T-helper 2 cell treated with Interferon-gamma antibody and Interleukin-4, amounts not matched to agents 5 μg/mL and 100 μg/mL, for 36 hours (primary cell): ENCODE data around the gene AMER2.

Source experiments
- DNase-seq: peaks from one replicate; pipeline ENCODE4 v3.0.0; 2021; ENCODE audit warnings: low spot score
- H3K27ac Mint-ChIP-seq: one replicate; pipeline ENCODE4 v1.8.0; 2021; ENCODE audit warnings: mild to moderate bottlenecking, mixed read lengths
- H3K27me3 Mint-ChIP-seq: one replicate; pipeline ENCODE4 v1.8.0; 2021; ENCODE audit warnings: low read depth, mixed read lengths
- H3K36me3 Mint-ChIP-seq: one replicate; pipeline ENCODE4 v1.8.0; 2021; ENCODE audit warnings: low read depth, mixed read lengths
- H3K4me1 Mint-ChIP-seq: one replicate; pipeline ENCODE4 v1.8.0; 2021; ENCODE audit warnings: low read depth, mixed read lengths
- H3K4me3 Mint-ChIP-seq: one replicate; pipeline ENCODE4 v1.8.0; 2022; ENCODE audit warnings: mild to moderate bottlenecking, moderate library complexity, mixed read lengths
- H3K9me3 Mint-ChIP-seq: one replicate; pipeline ENCODE4 v1.8.0; 2021; ENCODE audit warnings: mixed read lengths

The AMER2 gene

GRCh38 chr13:25192936-25193335 lies 20.8 kb upstream of the AMER2 start:
- Mint-ChIP-seq H3K4me1 (no peaks in the 10 kb centered on the region), H3K9me3 (no peaks in the 10 kb centered on the region), H3K27me3 (peaks cover 16% of the 10 kb centered on the region), H3K27ac (no peak overlapping the region), H3K36me3 (no peaks in the 10 kb centered on the region), H3K4me3 (no peak overlapping the region)
- DNase-seq, result no peak

- Mint-ChIP-seq H3K4me1 (no peaks in the 10 kb centered on the region), H3K27me3 (peaks cover 16% of the 10 kb centered on the region), H3K27ac (no peak overlapping the region), H3K4me3 (no peak overlapping the region), H3K36me3 (no peaks in the 10 kb centered on the region), H3K9me3 (no peaks in the 10 kb centered on the region)
- no peak for DNase-seq
Measured at GRCh38 chr13:25192489-25192888, 20.4 kb upstream of the AMER2 start.

DNA sequence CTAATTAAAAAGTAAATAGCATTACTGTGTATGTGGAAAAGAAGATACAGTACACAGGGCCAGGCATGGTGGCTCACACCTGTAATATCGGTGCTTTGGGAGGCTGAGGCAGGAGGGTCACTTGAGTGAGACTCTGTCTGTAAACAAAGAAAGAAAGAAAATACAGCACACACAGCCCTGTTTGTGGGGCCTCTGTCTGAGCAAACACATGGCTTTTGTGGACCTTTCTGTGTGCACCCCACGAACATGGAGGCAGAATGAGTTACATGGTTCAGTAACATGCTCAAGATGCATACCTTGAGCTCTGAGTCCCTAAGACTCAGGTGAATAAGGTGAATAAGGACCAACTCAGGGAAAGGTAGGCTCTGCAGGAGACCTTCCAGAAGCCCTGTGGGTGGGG lies 20.0 kb upstream of the AMER2 start:
- Mint-ChIP-seq H3K27me3 (peaks cover 16% of the 10 kb centered on the region), H3K9me3 (no peaks in the 10 kb centered on the region), H3K4me3 (no peak overlapping the region), H3K36me3 (no peaks in the 10 kb centered on the region), H3K4me1 (no peaks in the 10 kb centered on the region), H3K27ac (no peak overlapping the region)
- DNase-seq, result no peak

GRCh38 chr13:25190771-25191170 lies 18.7 kb upstream of the AMER2 start:
- Mint-ChIP-seq H3K27ac (no peak overlapping the region), H3K36me3 (no peaks in the 10 kb centered on the region), H3K4me1 (no peaks in the 10 kb centered on the region), H3K4me3 (no peak overlapping the region), H3K9me3 (no peaks in the 10 kb centered on the region), H3K27me3 (peaks cover 16% of the 10 kb centered on the region)
- no peak for DNase-seq

- Mint-ChIP-seq H3K27me3 (peaks cover 16% of the 10 kb centered on the region), H3K36me3 (no peaks in the 10 kb centered on the region), H3K27ac (no peak overlapping the region), H3K4me3 (no peak overlapping the region), H3K4me1 (no peaks in the 10 kb centered on the region), H3K9me3 (no peaks in the 10 kb centered on the region)
- DNase-seq, result no peak
Measured at GRCh38 chr13:25190256-25190655, 18.2 kb upstream of the AMER2 start.

- DNase-seq, result no peak
- Mint-ChIP-seq H3K27me3 (peaks cover 16% of the 10 kb centered on the region), H3K9me3 (no peaks in the 10 kb centered on the region), H3K4me1 (no peaks in the 10 kb centered on the region), H3K4me3 (no peak overlapping the region), H3K36me3 (no peaks in the 10 kb centered on the region), H3K27ac (no peak overlapping the region)
Measured at GRCh38 chr13:25187596-25187995, 15.5 kb upstream of the AMER2 start.

DNA sequence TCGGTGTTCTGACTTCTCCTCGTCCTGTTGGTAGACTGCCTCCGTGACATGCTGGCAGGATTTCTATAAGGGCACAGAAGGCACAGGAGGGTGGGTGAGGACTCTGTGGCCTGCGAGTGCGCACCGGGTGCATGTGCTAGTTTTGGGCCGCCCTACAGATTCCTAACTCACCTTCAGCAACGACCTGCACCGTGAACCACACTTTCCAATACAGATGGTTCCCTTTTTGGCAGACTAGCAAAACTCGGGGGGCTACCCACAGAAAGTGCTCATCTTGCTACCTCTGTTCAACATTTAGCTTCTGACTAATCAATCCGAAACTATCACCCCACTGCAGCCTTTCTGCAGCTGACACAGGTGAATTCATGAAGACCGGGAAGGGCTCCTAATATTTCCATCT lies 14.1 kb upstream of the AMER2 start:
- no peaks in the 10 kb centered on the region for H3K9me3 Mint-ChIP-seq
- peaks cover 17% of the 10 kb centered on the region for H3K27me3 Mint-ChIP-seq
- H3K4me3 Mint-ChIP-seq, result no peak overlapping the region

DNA sequence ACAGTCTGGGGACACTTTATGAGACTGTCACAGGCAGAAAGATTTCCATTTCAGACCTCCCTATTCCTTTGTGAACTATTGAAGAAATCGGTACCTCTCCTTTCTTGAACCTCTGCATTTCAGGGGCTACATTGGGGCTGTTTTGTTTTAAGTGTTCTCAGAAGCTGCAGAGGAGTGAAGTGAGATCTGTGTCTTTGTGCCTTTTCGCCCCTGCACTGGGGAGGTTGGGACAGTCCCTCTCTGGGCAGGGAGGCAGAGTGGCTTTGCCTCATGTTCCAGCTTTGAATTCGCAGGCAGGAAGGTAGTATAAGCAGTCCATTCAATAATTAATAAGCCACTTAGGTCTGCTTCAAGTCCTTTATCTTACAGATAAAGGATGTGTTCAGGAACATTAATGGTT lies 9.5 kb upstream of the AMER2 start:
- DNase-seq, result no peak
- Mint-ChIP-seq H3K27me3 (peaks cover 29% of the 10 kb centered on the region), H3K27ac (no peak overlapping the region), H3K36me3 (no peaks in the 10 kb centered on the region), H3K4me1 (no peaks in the 10 kb centered on the region), H3K4me3 (no peak overlapping the region), H3K9me3 (no peaks in the 10 kb centered on the region)

More for the DNA sequence above, 14.1 kb upstream of the AMER2 start:
- H3K27ac Mint-ChIP-seq, result no peak overlapping the region
- no peaks in the 10 kb centered on the region for H3K36me3 Mint-ChIP-seq
- DNase-seq, result no peak
- no peaks in the 10 kb centered on the region for H3K4me1 Mint-ChIP-seq

- Mint-ChIP-seq H3K4me1 (no peaks in the 10 kb centered on the region), H3K27me3 (peaks cover 29% of the 10 kb centered on the region), H3K4me3 (no peak overlapping the region), H3K27ac (no peak overlapping the region), H3K9me3 (no peaks in the 10 kb centered on the region), H3K36me3 (no peaks in the 10 kb centered on the region)
- no peak for DNase-seq
Measured at GRCh38 chr13:25180775-25181537, 8.9 kb upstream of the AMER2 start.

DNA sequence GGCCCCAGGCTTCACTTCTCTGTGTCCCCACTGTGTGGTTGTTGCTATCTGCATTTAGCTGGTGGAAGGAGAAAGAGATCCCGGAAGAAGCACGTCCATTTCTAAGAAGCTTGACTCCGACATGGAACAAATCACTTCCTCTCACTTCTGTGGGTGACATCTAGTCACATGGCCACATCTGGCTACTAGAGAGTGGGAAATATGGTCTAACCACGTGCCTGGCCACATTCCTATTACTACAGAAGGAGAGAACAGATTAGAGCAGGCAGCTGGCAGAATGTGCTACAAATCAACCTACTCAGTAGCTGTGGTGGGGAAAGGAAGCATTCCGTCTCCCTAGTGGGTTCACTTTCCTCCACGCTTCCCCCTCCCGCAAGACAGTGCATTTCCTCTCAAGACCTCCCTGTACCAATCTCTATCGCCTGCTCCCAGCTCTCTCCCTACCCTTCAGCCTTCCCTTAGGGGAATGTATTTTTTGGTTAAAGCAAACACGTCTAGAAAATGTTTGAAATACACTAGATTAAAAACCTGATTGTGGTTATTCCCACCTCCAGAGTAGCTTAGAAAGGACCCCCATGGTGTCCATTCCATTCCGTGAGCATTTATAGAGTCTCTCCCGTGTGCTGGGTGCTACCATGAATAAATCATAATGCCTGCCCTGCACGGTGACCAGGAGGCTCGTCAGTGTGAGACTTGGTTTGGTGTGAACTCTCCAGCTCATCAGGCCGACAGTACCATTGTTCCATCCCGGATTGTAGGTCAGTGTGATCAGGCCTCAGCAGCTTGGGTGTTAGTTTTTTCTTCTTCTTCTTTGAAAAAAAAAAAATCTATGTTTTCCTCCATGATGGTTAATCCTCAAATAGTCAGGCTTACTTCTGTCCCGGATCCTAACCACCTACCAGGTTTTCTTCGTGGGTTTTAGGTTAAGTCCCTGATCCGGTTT lies 8.0 kb upstream of the AMER2 start:
- Mint-ChIP-seq H3K4me3 (no peak overlapping the region), H3K27me3 (peaks cover 33% of the 10 kb centered on the region), H3K27ac (no peak overlapping the region), H3K4me1 (no peaks in the 10 kb centered on the region), H3K9me3 (no peaks in the 10 kb centered on the region), H3K36me3 (no peaks in the 10 kb centered on the region)
- no peak for DNase-seq

GRCh38 chr13:25179011-25179410 lies 6.9 kb upstream of the AMER2 start:
- Mint-ChIP-seq H3K4me1 (no peaks in the 10 kb centered on the region), H3K9me3 (no peaks in the 10 kb centered on the region), H3K4me3 (no peak overlapping the region), H3K36me3 (no peaks in the 10 kb centered on the region), H3K27ac (no peak overlapping the region), H3K27me3 (peaks cover 36% of the 10 kb centered on the region)
- DNase-seq, result no peak

DNA sequence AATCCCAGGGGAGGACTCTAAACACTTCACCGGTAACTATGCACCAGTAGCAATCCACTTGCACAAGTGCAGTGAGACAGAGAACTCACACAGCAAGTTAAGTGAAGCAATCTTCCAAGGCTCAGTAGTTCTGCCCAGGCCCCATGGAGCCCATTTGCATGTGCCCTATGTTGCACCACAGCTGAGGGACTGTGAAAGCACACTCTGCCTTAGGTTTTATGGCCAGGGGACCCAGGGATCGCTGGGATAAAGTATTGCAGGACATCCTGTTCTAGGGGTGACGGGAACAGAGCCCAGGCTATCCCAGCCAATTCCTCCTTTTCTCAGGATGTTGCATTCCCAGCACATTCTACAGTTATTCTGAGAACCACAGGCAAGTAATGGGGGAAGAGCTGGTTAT lies 6.0 kb upstream of the AMER2 start:
- Mint-ChIP-seq H3K4me1 (no peaks in the 10 kb centered on the region), H3K36me3 (no peaks in the 10 kb centered on the region), H3K27ac (no peak overlapping the region), H3K27me3 (peaks cover 43% of the 10 kb centered on the region), H3K4me3 (no peak overlapping the region), H3K9me3 (no peaks in the 10 kb centered on the region)
- DNase-seq, result no peak

DNA sequence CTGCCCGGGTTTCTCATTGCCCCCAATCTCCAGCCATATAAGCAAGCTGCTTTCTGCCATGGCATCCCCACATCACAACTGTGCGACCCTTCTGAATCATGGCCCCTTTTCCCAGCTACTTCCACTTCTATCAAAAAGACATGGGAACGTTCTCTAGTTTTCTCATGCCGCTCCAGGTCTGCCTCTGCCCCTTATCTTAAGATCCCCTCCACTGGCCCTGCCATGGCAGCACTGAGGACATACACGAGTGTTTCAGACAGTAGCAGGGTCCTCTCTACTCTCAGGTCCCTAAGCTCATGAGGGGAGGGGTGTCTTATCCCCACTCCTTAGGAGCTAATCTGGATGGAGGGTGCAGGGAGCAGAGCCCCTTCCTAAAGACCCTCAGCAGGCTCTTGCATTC lies 5.5 kb upstream of the AMER2 start:
- no peaks in the 10 kb centered on the region for H3K36me3 Mint-ChIP-seq
- no peak overlapping the region for H3K27ac Mint-ChIP-seq
- peaks cover 46% of the 10 kb centered on the region for H3K27me3 Mint-ChIP-seq
- no peak overlapping the region for H3K4me3 Mint-ChIP-seq
- no peaks in the 10 kb centered on the region for H3K4me1 Mint-ChIP-seq
- DNase-seq, result no peak
- no peaks in the 10 kb centered on the region for H3K9me3 Mint-ChIP-seq

DNA sequence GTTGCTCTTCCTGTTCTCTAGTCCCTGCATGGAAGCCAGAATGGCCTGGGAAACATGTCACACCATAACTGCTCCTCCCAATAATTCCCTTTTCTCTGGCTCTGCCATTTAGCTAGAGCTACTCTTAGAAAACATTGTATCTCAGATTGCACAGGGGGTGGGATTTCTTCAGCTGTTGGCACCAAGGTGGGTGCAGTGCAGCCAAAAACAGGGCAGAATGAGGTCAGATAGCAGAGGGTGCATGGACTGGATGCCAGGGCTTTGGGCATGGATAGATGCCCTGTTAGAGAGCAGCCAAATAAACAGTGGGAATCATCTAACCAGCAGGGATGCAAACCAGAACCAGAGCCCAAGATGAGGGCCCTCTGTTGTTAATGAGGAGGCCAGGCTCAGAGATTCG lies 4.9 kb upstream of the AMER2 start:
- Mint-ChIP-seq H3K4me1 (peaks cover 1% of the 10 kb centered on the region), H3K4me3 (no peak overlapping the region), H3K27me3 (peaks cover 52% of the 10 kb centered on the region), H3K27ac (no peak overlapping the region), H3K36me3 (no peaks in the 10 kb centered on the region), H3K9me3 (no peaks in the 10 kb centered on the region)
- no peak for DNase-seq
